PC-9 (cell line): ENCODE results near the gene SLC16A12. TPM values are rescaled to one million over a fixed set of nuclear protein-coding genes. Genes with fewer than 3 reads are reported as not detected.

Experiments
- BruUV-seq: library from RNA; stranded (reverse); fragments of 400-500 nt; replicated peaks from 2 replicates; lab custom pipeline; 2021; lab: Mats Ljungman, UMichigan
- CTCF ChIA-PET: fragments of 300-600 bp; sonication (Branson Sonifier 250); formaldehyde crosslinking; loops from one replicate; lab custom pipeline; 2022; ENCODE audit warnings: antibody characterized with exemption; lab: Charles Lee
- POLR2A ChIA-PET: fragments of 300-600 bp; sonication (Branson Sonifier 250); formaldehyde crosslinking; loops from one replicate; lab custom pipeline; 2022; ENCODE audit warnings: antibody characterized with exemption; ENCODE audit not compliant: unreplicated experiment; lab: Charles Lee
- DNase-seq, 2 experiments: peaks; one replicate each; pipeline versions ENCODE4 v3.0.0 to v3.0.0-alpha.2; 2015 to 2022; ENCODE audit warnings: mixed read lengths in 1 of 2
- H2AFZ ChIP-seq: fragments of 200-600 bp; sonication (generic); 2 replicates; pipeline ENCODE4 v1.8.1; 2017; ENCODE audit warnings: antibody characterized with exemption
- H3F3A ChIP-seq: fragments of 200-600 bp; sonication (generic); 2 replicates; pipeline ENCODE4 v1.8.1; 2017; ENCODE audit warnings: antibody characterized with exemption, mild to moderate bottlenecking, low read depth; ENCODE audit not compliant: insufficient read depth
- H3K27ac ChIP-seq: fragments of 200-600 bp; sonication (generic); 2 replicates; pipeline ENCODE4 v1.6.1; 2016; ENCODE audit warnings: mixed run types
- H3K27me3 ChIP-seq: fragments of 200-600 bp; sonication (generic); 2 replicates; pipeline ENCODE4 v1.6.1; 2016; ENCODE audit warnings: low read depth, mixed run types; ENCODE audit not compliant: insufficient read depth
- H3K36me3 ChIP-seq: fragments of 200-600 bp; sonication (generic); 2 replicates; pipeline ENCODE4 v1.6.1; 2016; ENCODE audit warnings: low read depth, mixed run types
- H3K4me1 ChIP-seq: fragments of 200-600 bp; sonication (generic); replicated peaks from 2 replicates; pipeline ENCODE4 v1.6.1; 2016; ENCODE audit warnings: mixed run types; ENCODE audit not compliant: insufficient read depth
- H3K4me2 ChIP-seq: fragments of 200-600 bp; sonication (generic); 2 replicates; pipeline ENCODE4 v1.6.1; 2017; ENCODE audit warnings: mixed run types
- H3K4me3 ChIP-seq: fragments of 200-600 bp; sonication (generic); 2 replicates; pipeline ENCODE4 v1.6.1; 2016; ENCODE audit warnings: mixed run types
- H3K79me2 ChIP-seq: fragments of 200-600 bp; sonication (generic); 2 replicates; pipeline ENCODE4 v1.6.1; 2017; ENCODE audit warnings: low read depth, mixed run types
- H3K9me2 ChIP-seq: fragments of 200-600 bp; sonication (generic); 2 replicates; pipeline ENCODE4 v1.8.1; 2017; ENCODE audit warnings: mild to moderate bottlenecking; ENCODE audit not compliant: insufficient read depth
- H3K9me3 ChIP-seq: fragments of 200-600 bp; sonication (generic); 2 replicates; pipeline ENCODE4 v1.8.1; 2016; ENCODE audit warnings: low read depth; ENCODE audit not compliant: insufficient read depth
- H4K20me1 ChIP-seq: fragments of 200-600 bp; sonication (generic); 2 replicates; pipeline ENCODE4 v1.8.1; 2017; ENCODE audit not compliant: insufficient read depth
- CTCF ChIP-seq: fragments of 200-600 bp; sonication (generic); conservative IDR thresholded peaks from 2 replicates; pipeline ENCODE4 v1.6.1; 2017; ENCODE audit warnings: mixed run types, antibody characterized with exemption, mild to moderate bottlenecking, moderate library complexity
- EZH2 ChIP-seq: fragments of 200-600 bp; sonication (generic); IDR thresholded peaks from 2 replicates; pipeline ENCODE4 v1.8.0; 2017; ENCODE audit warnings: antibody characterized with exemption, low read depth
- intact Hi-C: fragments of 100-400 bp; cut with micrococcal nuclease; formaldehyde crosslinking; loops from one replicate; pipeline ENCODE4 v1.10.0; 2022; ENCODE audit not compliant: unreplicated experiment
- total RNA-seq: library from RNA; stranded (reverse); gene quantifications from 2 replicates; pipeline ENCODE4 v1.2.3, GENCODE V29; 2021

The SLC16A12 gene
- total RNA-seq, 1 experiment from 2014 or later: 0.74 TPM

- H3K27me3 ChIP-seq: no peaks in the 10 kb centered on the region
- no peaks in the 10 kb centered on the region for H3K36me3 ChIP-seq
- intact Hi-C loops: loop anchor here (10.0 kb wide), 1 partner anchor 1301 kb away; no protein-coding TSS in a partner anchor
- H3K9me2 ChIP-seq: no peaks in the 10 kb centered on the region
- ChIA-PET CTCF (interaction anchor here (0.7 to 1.2 kb wide), 2 partner anchors 141 to 149 kb away, joined by 3 read pairs; partner anchors contain the start of gene IFIT5), POLR2A (no interaction called here)
- TF ChIP-seq EZH2: no peak
- no peak for TF ChIP-seq CTCF
- H3K9me3 ChIP-seq: no peaks in the 10 kb centered on the region
- H3K79me2 ChIP-seq: no peaks in the 10 kb centered on the region
- DNase-seq: no peak
- H3K4me3 ChIP-seq: no peak overlapping the region
- no peak overlapping the region for H3K27ac ChIP-seq
- no peaks in the 10 kb centered on the region for H4K20me1 ChIP-seq
- no peaks in the 10 kb centered on the region for H3F3A ChIP-seq
- H2AFZ ChIP-seq: no peak overlapping the region
- no peaks in the 10 kb centered on the region for H3K4me1 ChIP-seq
- H3K4me2 ChIP-seq: no peak overlapping the region
- no TSS peak for BruUV-seq
Measured at GRCh38 chr10:89563311-89563710, 27.9 kb upstream of the SLC16A12 start.

DNA sequence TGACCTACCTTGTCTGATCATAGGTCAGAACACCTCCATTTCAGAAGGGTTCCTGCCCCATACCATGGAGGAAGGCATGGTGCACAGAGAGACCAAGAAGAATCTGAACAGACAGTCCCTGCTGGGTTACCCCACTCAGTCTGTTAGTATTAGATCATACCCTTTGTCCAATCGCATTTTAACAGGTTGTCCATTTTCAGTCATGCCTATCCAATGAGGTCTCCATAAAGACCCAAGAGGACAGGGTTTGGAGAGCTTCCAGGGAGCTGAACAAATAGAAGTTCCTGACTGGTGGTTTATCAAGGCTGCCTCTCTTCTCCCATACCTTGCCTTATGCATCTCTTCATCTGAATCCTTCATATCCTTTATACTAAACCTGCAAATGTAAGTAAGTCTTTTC, 21.2 kb upstream of the SLC16A12 start:
- H3K4me2 ChIP-seq: no peak overlapping the region
- H3K36me3 ChIP-seq: no peaks in the 10 kb centered on the region
- no peaks in the 10 kb centered on the region for H4K20me1 ChIP-seq
- H3K9me3 ChIP-seq: no peaks in the 10 kb centered on the region
- H2AFZ ChIP-seq: no peak overlapping the region
- POLR2A ChIA-PET: no interaction called here
- no peaks in the 10 kb centered on the region for H3K27me3 ChIP-seq
- peaks cover 13% of the 10 kb centered on the region for H3F3A ChIP-seq
- intact Hi-C loops: no loop called here
- H3K4me3 ChIP-seq: no peak overlapping the region
- CTCF ChIA-PET: no interaction called here
- H3K27ac ChIP-seq: no peak overlapping the region
- no peaks in the 10 kb centered on the region for H3K9me2 ChIP-seq
- H3K79me2 ChIP-seq: no peaks in the 10 kb centered on the region
- no TSS peak for BruUV-seq
- TF ChIP-seq CTCF (no peak), EZH2 (no peak)
- DNase-seq: no peak
- H3K4me1 ChIP-seq: peaks cover 15% of the 10 kb centered on the region

GRCh38 chr10:89555688-89556445, 20.5 kb upstream of the SLC16A12 start:
- Histone ChIP-seq H3F3A (peaks cover 13% of the 10 kb centered on the region), H3K27me3 (no peaks in the 10 kb centered on the region), H4K20me1 (no peaks in the 10 kb centered on the region), H3K79me2 (no peaks in the 10 kb centered on the region), H3K9me2 (no peaks in the 10 kb centered on the region), H3K4me1 (peaks cover 15% of the 10 kb centered on the region), H3K4me3 (no peak overlapping the region), H2AFZ (no peak overlapping the region), H3K27ac (no peak overlapping the region), H3K36me3 (no peaks in the 10 kb centered on the region), H3K4me2 (no peak overlapping the region), H3K9me3 (no peaks in the 10 kb centered on the region)
- no TSS peak for BruUV-seq
- CTCF ChIA-PET: interaction anchor here (0.7 kb wide), 1 partner anchor 116 kb away, joined by 3 read pairs; no protein-coding TSS in a partner anchor
- POLR2A ChIA-PET: no interaction called here
- TF ChIP-seq CTCF (no peak), EZH2 (no peak)
- intact Hi-C loops: no loop called here
- no peak for DNase-seq
